HUES6 (cell line): Measurements from ENCODE around the gene ARAP3.

ENCODE experiments used
- H3K27ac ChIP-seq: 2 replicates; pipeline ENCODE4 v1.7.0; 2013; ENCODE audit warnings: low read depth, mild to moderate bottlenecking, low read length, inconsistent platforms
- H3K27me3 ChIP-seq: 2 replicates; pipeline ENCODE4 v1.6.1; 2013; ENCODE audit warnings: low read length; ENCODE audit not compliant: control insufficient read depth, insufficient read depth
- H3K36me3 ChIP-seq: 2 replicates; pipeline ENCODE4 v1.6.1; 2013; ENCODE audit warnings: low read length; ENCODE audit not compliant: control insufficient read depth, insufficient read depth
- H3K4me1 ChIP-seq: 2 replicates; pipeline ENCODE4 v1.6.1; 2013; ENCODE audit warnings: low read length; ENCODE audit not compliant: control insufficient read depth, insufficient read depth
- H3K4me3 ChIP-seq: 2 replicates; pipeline ENCODE4 v1.5.1; 2013; ENCODE audit warnings: low read depth, low read length
- H3K9ac ChIP-seq: one replicate; pipeline ENCODE4 v1.6.1; 2013; ENCODE audit warnings: mild to moderate bottlenecking, low read length
- H3K9me3 ChIP-seq: 2 replicates; pipeline ENCODE4 v1.6.1; 2013; ENCODE audit warnings: low read depth, low read length; ENCODE audit not compliant: control insufficient read depth, insufficient read depth

The ARAP3 gene

GRCh38 chr5:141650851-141651727 lies 30.9 kb downstream of the ARAP3 start, which contains the start of gene FCHSD1:
FCHSD1 (minus strand) TSS chr5:141651418; CDS start chr5:141651368, 50 bp downstream.
- Histone ChIP-seq H3K36me3 (peaks cover 31% of the 10 kb centered on the region), H3K27ac (no peak within 1 kb of the TSS)

GRCh38 chr5:141649972-141650371 lies 32.1 kb downstream of the ARAP3 start:
- H3K36me3 ChIP-seq, result peaks cover 32% of the 10 kb centered on the region
- no peaks in the 10 kb centered on the region for H3K9me3 ChIP-seq
- no peaks in the 10 kb centered on the region for H3K27me3 ChIP-seq
- no peak overlapping the region for H3K9ac ChIP-seq
- peaks cover 13% of the 10 kb centered on the region for H3K4me1 ChIP-seq
- H3K27ac ChIP-seq, result no peak overlapping the region
- H3K4me3 ChIP-seq, result peak overlapping the region; percentile 84

More at GRCh38 chr5:141650851-141651727, 30.9 kb downstream of the ARAP3 start, which contains the start of gene FCHSD1:
- Histone ChIP-seq H3K4me1 (peaks cover 13% of the 10 kb centered on the region), H3K9me3 (no peaks in the 10 kb centered on the region), H3K4me3 (peak within 1 kb of the TSS; percentile 84), H3K9ac (peak within 1 kb of the TSS; percentile 45), H3K27me3 (no peaks in the 10 kb centered on the region)

GRCh38 chr5:141649056-141649688 lies 32.9 kb downstream of the ARAP3 start:
- H3K27me3 ChIP-seq, result no peaks in the 10 kb centered on the region

DNA sequence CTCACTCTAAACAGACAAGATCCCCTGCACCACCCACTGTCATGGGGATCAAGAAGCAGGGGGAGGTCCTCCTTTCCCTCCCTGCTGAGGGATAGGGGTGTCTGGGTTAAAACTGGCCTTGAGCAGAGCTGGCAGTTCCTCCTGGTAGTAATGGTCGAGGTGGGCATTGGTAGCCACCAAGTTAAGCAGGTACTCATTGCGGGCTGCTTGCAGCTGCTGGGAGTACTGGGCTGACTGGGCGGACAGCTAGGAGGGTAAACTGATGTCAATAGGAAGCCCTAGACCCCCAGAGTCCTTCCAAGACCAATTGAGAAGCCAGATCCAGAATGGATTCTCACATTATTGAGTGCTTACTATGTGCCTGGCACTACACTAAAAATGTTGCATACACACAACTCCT lies 34.2 kb downstream of the ARAP3 start:
- Histone ChIP-seq H3K27me3 (no peaks in the 10 kb centered on the region), H3K9ac (no peak overlapping the region), H3K36me3 (peaks cover 31% of the 10 kb centered on the region), H3K4me3 (no peak overlapping the region), H3K27ac (no peak overlapping the region), H3K4me1 (peaks cover 13% of the 10 kb centered on the region), H3K9me3 (no peaks in the 10 kb centered on the region)

More at GRCh38 chr5:141649056-141649688, 32.9 kb downstream of the ARAP3 start:
- no peak overlapping the region for H3K4me3 ChIP-seq
- no peak overlapping the region for H3K9ac ChIP-seq
- no peaks in the 10 kb centered on the region for H3K9me3 ChIP-seq
- H3K36me3 ChIP-seq, result peaks cover 34% of the 10 kb centered on the region
- H3K27ac ChIP-seq, result no peak overlapping the region
- H3K4me1 ChIP-seq, result peaks cover 13% of the 10 kb centered on the region

GRCh38 chr5:141647242-141647641 lies 34.8 kb downstream of the ARAP3 start:
- no peak overlapping the region for H3K9ac ChIP-seq
- no peaks in the 10 kb centered on the region for H3K27me3 ChIP-seq
- H3K9me3 ChIP-seq, result no peaks in the 10 kb centered on the region
- H3K36me3 ChIP-seq, result peaks cover 31% of the 10 kb centered on the region
- no peak overlapping the region for H3K4me3 ChIP-seq
- peaks cover 13% of the 10 kb centered on the region for H3K4me1 ChIP-seq
- H3K27ac ChIP-seq, result no peak overlapping the region

- no peaks in the 10 kb centered on the region for H3K9me3 ChIP-seq
- H3K36me3 ChIP-seq, result peaks cover 31% of the 10 kb centered on the region
- H3K4me3 ChIP-seq, result no peak overlapping the region
- no peak overlapping the region for H3K27ac ChIP-seq
- no peaks in the 10 kb centered on the region for H3K27me3 ChIP-seq
- H3K4me1 ChIP-seq, result peaks cover 10% of the 10 kb centered on the region
- H3K9ac ChIP-seq, result no peak overlapping the region
These were observed 36.0 kb downstream of the ARAP3 start for GRCh38 chr5:141646026-141646425.

- Histone ChIP-seq H3K9me3 (no peaks in the 10 kb centered on the region), H3K27ac (no peak overlapping the region), H3K4me3 (no peak overlapping the region), H3K27me3 (peaks cover 10% of the 10 kb centered on the region; the same call in 1 of the 2 replicates), H3K4me1 (peaks cover 5% of the 10 kb centered on the region; the same call in 1 of the 2 replicates), H3K9ac (no peak overlapping the region), H3K36me3 (peaks cover 27% of the 10 kb centered on the region)
These were observed 40.3 kb downstream of the ARAP3 start for GRCh38 chr5:141641634-141642267.

- H3K9me3 ChIP-seq, result no peaks in the 10 kb centered on the region
- H3K36me3 ChIP-seq, result peaks cover 20% of the 10 kb centered on the region
- peaks cover 10% of the 10 kb centered on the region; the same call in 1 of the 2 replicates for H3K27me3 ChIP-seq
- no peak overlapping the region for H3K9ac ChIP-seq
- peaks cover 10% of the 10 kb centered on the region for H3K4me1 ChIP-seq
- H3K27ac ChIP-seq, result no peak overlapping the region
- H3K4me3 ChIP-seq, result no peak overlapping the region
These were observed 41.3 kb downstream of the ARAP3 start for GRCh38 chr5:141640698-141641097.

GRCh38 chr5:141640051-141640415 lies 42.0 kb downstream of the ARAP3 start:
- Histone ChIP-seq H3K4me1 (peaks cover 13% of the 10 kb centered on the region), H3K9me3 (no peaks in the 10 kb centered on the region), H3K27me3 (peaks cover 10% of the 10 kb centered on the region; the same call in 1 of the 2 replicates), H3K27ac (no peak overlapping the region), H3K4me3 (no peak overlapping the region), H3K9ac (no peak overlapping the region), H3K36me3 (peaks cover 13% of the 10 kb centered on the region)

GRCh38 chr5:141639357-141640050 lies 42.5 kb downstream of the ARAP3 start:
- no peak overlapping the region for H3K4me3 ChIP-seq
- peaks cover 13% of the 10 kb centered on the region for H3K36me3 ChIP-seq
- no peak overlapping the region for H3K9ac ChIP-seq
- peaks cover 10% of the 10 kb centered on the region; the same call in 1 of the 2 replicates for H3K27me3 ChIP-seq
- H3K27ac ChIP-seq, result no peak overlapping the region
- H3K9me3 ChIP-seq, result no peaks in the 10 kb centered on the region
- peaks cover 13% of the 10 kb centered on the region for H3K4me1 ChIP-seq
